ENCODE results near the gene TDRKH. TPM values are rescaled to one million over a fixed set of nuclear protein-coding genes. Genes with fewer than 3 reads are reported as not detected.

Gene TDRKH, protein sequence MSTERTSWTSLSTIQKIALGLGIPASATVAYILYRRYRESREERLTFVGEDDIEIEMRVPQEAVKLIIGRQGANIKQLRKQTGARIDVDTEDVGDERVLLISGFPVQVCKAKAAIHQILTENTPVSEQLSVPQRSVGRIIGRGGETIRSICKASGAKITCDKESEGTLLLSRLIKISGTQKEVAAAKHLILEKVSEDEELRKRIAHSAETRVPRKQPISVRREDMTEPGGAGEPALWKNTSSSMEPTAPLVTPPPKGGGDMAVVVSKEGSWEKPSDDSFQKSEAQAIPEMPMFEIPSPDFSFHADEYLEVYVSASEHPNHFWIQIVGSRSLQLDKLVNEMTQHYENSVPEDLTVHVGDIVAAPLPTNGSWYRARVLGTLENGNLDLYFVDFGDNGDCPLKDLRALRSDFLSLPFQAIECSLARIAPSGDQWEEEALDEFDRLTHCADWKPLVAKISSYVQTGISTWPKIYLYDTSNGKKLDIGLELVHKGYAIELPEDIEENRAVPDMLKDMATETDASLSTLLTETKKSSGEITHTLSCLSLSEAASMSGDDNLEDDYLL
- polyA plus RNA-seq (2013, experiment 1 of 2; ENCODE audit: insufficient read length) = 2.6 TPM
- polyA plus RNA-seq (2013, experiment 2 of 2; ENCODE audit: insufficient read length) = 2.5 TPM

GRCh38 chr1:151790071-151790939 lies at the start of gene TDRKH:
TSS of gene TDRKH (minus strand) at chr1:151790500. CDS start at chr1:151783022, 7,478 bp downstream.
- peak; percentile 99 for DNase-seq

- no peak for DNase-seq
Measured at GRCh38 chr1:151839457-151840403, 49.4 kb upstream of the TDRKH start, which contains the start of gene C2CD4D. TSS of gene C2CD4D (minus strand) at chr1:151839820. CDS start at chr1:151838989, 831 bp downstream.

DNA sequence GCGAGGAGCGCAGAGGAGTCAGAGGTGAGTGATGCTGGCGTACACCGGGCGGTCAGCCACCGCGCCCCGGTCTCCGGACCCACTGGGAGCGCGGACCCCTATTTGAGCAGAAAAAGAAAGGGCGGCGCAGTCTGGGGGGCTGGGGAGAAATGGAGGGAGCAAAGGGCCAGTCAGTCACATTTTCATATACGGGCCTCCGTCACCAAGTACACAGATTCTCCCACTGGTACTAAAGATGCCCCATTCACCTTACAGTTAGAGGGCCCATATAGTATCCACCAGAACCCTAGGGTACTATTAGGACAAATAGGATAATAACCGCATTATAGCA lies 48.7 kb upstream of the TDRKH start:
- no peak for DNase-seq

DNA sequence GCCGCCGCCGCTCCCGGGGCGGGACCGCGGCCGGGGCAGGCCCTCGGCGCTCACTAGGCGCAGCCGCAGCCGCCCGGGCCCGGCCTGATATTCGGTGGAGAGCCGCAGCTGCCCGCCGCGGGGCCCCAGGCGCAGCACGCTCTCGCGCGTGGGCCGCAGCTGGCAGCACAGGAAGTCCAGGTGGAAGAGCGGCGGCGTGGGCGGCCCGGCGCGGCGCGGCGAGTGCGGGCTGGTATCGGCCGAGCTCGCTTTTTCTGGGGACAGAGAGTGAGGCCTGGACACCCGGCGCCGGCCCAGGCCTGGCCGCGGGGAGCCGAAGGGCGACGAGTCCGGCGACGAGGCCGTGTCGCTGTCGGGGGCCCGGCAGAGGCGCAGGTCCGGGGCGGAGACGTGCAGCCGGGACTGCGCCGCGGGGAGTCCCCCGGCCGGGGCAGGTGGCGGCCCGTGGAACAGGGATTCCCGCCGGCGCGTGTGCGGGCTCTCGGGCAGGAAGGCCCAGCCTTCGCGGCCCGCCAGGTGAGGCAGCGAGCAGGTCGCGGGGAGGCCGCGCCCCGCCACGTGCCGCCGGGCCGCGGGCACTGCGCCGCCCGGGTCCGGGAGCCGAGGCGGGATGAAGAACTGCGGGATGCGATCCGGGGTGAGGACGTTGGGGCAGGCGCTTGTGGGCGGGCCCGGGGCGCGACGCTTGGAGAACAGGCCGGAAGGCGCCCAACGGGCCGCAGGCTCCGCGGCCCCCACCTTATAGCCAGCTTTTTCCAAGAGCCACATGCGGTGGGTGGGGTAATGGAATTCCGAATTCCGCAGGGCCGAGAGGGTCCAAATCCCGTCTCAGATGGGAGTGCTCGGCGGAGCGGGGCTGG lies 48.2 kb upstream of the TDRKH start:
- DNase-seq = no peak

DNA sequence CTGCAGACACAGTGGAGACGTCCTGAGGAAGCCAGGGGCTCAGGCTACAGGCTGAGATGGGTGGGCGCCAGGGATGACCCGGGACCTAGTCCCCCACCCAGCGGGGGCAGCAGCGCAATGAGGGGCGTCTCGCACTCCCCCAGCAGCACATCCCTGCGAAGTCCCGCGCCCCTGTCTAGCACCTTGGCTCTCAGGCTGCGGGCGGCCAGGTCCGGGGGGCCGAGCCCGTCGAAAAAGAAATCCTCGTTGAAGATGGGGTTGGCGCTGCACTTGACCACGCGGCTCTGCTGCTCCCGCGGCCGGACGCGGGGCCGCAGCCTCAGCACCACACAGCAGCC lies 47.6 kb upstream of the TDRKH start:
- DNase-seq = no peak

GRCh38 chr1:151837197-151837596 lies 46.9 kb upstream of the TDRKH start:
- DNase-seq = no peak

GRCh38 chr1:151835596-151835995 lies 45.3 kb upstream of the TDRKH start:
- no peak for DNase-seq

DNA sequence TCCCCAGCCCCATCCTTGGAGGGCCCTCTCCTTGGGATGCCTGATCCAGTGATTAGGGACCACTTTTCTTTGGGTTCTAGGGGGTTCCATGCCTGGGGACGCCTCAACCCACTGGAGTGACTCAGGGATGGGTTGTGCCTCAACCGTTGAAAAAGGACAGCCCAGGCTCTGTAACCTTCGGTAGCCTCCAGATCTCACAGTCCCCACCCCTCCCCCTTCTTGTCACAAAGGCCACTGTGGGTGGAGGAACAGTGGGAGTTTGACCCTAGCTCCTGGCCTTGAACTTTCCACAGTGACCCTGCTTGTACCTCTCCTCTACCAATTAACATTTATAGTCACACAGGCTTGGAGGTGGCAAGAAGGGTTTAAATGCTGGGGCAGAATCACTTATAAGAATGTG lies 43.9 kb upstream of the TDRKH start:
- DNase-seq = no peak

GRCh38 chr1:151833172-151833900 lies 43.0 kb upstream of the TDRKH start:
- DNase-seq = no peak

DNA sequence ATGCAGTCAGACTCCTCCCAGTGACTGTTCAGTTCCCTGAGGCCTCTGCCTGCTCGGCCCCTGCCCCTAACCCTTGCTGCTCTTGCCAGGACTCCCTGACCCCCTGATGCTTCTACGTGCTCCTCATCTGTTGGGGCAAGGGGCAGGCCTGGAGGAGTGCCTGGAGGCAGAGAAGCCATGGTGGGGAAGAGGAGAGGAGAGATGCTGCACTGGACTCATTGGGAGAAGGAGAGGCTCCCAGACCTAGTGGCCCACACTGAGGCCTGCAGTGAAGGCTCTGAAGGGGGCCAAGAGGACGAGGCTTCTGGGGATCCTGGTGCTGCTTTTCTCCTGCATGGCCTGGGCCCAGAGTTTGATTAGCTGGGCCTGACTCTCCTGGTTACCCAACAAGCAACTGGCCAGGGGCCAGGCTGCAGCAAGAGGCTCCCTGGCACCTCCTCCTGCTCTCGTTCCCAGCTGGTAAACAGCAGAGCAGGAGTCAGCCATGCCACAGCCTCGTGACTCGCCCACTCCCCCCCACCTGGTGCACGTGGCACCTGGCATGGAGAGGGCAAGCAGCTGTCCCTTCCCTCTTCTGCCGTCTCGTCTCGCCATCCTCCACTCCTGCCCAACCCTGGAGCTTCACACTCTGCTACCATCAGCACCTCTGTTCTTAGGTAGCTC lies 42.1 kb upstream of the TDRKH start:
- no peak for DNase-seq

DNA sequence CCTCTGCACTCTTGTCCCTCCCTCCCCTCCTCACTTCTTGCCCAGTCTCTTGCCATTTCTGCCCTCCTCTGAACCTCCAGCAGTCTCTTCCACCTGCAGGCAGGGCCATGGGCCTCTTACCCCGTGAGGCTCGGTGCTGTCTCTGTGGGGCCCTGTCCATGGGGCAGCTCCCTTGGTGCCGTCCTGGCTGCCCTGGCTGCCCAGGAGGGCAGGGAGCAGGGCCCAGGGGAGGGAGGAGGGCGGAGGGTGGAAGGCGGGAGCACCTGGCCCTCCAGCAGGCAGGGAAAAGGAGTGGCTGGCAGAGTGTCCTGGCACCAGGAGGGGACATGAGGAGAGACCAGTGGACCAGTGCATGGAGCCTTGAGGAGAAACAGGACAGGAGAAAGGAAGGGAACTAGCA lies 41.3 kb upstream of the TDRKH start, which contains the start of gene RORC:
RORC (minus strand) TSS at position 198 of the 400 bp plus-strand sequence; CDS start at position 160, 38 bp downstream.
- no peak for DNase-seq

DNA sequence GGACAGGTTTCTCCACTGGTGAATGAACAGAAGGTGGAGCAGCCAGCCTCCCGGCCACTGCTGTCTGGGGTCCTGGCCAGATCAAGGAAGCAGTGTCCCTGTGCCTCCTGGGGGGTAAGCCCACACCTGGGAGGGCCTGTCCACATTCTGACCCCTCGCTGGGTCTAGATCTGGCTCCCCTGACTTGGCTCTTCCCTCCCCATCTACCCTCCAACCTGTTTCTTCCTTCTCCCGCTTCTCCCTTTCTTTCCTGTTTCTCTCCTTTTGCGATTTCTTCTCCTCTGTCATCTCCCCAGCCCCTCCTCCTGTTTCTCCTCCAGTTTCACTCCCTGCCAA lies 40.9 kb upstream of the TDRKH start:
- no peak for DNase-seq

GRCh38 chr1:151830055-151830454 lies 39.8 kb upstream of the TDRKH start:
- DNase-seq = no peak

GRCh38 chr1:151829352-151830046 lies 39.2 kb upstream of the TDRKH start:
- no peak for DNase-seq

DNA sequence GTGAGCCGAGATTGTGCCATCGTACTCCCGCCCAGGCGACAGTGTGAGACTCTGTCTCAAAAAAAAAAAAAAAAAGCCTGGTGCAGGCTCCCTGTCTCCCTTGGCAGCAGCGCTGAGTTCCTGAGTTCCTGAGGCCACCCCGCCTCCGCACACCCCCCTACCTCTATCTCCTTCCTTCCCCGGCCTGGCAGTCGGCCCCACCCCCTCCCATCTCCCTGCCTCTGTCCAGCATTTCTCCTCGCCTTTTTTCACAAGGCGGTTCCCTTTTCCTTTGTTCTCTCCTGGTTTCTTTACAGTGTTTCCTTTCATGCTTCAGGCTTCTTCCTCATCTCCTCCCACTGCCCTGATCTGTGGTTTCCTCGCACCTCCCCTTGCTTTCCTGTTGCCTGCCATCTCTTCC lies 38.6 kb upstream of the TDRKH start:
- DNase-seq = peak; percentile 8

GRCh38 chr1:151827853-151828252 lies 37.6 kb upstream of the TDRKH start:
- no peak for DNase-seq

DNA sequence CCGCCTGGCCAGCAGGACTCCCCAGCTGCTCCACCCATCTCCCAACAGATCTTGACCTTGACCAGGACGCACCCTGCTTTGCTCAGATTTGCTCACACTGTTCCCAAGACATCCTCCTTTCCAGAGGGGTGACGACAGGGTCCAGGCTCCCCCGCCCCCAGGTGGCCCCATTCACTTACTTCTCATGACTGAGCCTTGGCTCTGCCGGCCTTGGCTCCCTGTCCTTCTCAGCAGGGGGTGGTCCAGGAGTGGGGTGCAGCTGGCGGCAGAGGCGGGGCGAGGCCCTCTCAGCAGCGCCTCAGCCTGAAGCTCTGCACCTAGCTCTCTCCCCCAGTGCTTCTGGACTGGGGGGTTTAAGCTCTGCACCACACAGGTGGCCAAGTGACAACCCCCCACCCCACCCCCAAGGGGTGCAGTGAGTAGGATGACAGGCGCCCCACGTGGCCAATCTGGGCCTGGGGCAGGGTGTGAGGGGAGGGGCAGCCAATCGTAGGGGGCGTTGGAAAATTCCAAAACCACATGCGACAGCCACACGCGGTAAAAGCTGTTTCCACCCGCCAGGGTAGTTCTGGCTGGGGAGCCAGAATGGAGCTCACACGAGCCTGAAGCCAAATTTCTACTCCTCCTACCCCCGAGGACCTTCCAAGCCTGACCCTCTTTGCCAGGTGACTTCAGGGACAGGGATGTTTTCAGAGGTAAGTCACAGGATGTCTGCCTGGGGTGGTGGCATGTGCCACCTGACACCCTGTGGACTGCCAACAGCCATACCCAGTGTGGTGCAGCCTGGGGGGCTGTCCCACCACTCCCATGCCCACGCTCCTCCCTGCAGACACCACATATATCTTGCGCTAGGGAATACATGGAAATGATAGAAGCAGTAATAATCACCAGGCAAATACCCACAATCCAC lies 35.7 kb upstream of the TDRKH start:
- DNase-seq = no peak

DNA sequence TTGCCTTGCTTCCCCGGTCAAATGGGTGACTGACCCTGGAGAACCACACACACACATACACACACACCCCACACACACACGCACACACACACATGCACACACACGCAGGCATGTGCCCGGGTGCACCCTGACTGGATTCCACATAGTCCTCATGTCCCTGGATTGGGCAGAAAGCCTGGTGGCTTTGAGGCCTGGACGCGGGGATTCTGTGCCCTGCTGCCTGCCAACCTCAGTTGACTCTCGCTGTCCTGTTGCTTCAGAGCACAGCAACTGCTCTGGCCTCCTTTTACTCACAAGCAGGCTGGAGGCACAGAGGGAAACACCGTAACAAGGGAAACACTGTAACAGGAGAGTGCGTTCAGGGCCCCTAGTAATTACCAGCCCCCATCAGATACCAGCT lies 34.9 kb upstream of the TDRKH start:
- no peak for DNase-seq
